K562 (cell line): ENCODE data around the gene BACE2. TPM values are rescaled to one million over a fixed set of nuclear protein-coding genes. Genes with fewer than 3 reads are reported as not detected.

Experiments
- CTCF ChIP-seq, 3 experiments: IDR thresholded peaks in 2 of 3; conservative IDR thresholded peaks in 1 of 3; 2 replicates each; pipeline ENCODE4 v1.5.1; 2011 to 2012; ENCODE audit warnings: low read length in 3 of 3, mild to moderate bottlenecking in 3 of 3, control low read depth in 2 of 3, improper control_type of control experiment in 1 of 3, inconsistent platforms in 1 of 3, low read depth in 1 of 3, mixed read lengths in 1 of 3, moderate library complexity in 1 of 3; ENCODE audit not compliant: insufficient read depth in 2 of 3
- DEAF1 ChIP-seq: fragments of 450-650 bp; formaldehyde crosslinking; IDR thresholded peaks from 2 replicates; pipeline ENCODE4 v1.4.0; 2020; ENCODE audit warnings: mild to moderate bottlenecking, moderate library complexity
- FOXP4 ChIP-seq: sonication (generic); formaldehyde crosslinking; IDR thresholded peaks from 2 replicates; pipeline ENCODE4 v1.8.0; 2022; ENCODE audit warnings: mild to moderate bottlenecking, missing genetic modification reagents, borderline replicate concordance
- L3MBTL2 ChIP-seq: fragments of 450-650 bp; IDR thresholded peaks from 2 replicates; pipeline ENCODE4 v1.6.1; 2016; ENCODE audit warnings: mild to moderate bottlenecking, moderate library complexity
- SMC3 ChIP-seq: conservative IDR thresholded peaks from 2 replicates; pipeline ENCODE4 v1.6.1; 2011; ENCODE audit warnings: low read depth, low read length, improper control_type of control experiment; ENCODE audit not compliant: insufficient read depth
- SP1 ChIP-seq: sonication (generic); formaldehyde crosslinking; IDR thresholded peaks from 2 replicates; pipeline ENCODE4 v1.8.1; 2022; ENCODE audit warnings: mild to moderate bottlenecking, missing genetic modification reagents
- ZNF740 ChIP-seq, 3 experiments: fragments of 200-800 bp in 1 of 3; sonication (Bioruptor generic) in 1 of 3; sonication (generic) in 1 of 3; formaldehyde crosslinking in 1 of 3; IDR thresholded peaks; 2 replicates each; pipeline versions ENCODE4 v1.6.1 to v1.8.0; 2016 to 2022; ENCODE audit warnings: mild to moderate bottlenecking in 2 of 3, missing compliant biosample characterization in 2 of 3, missing genetic modification characterization in 2 of 3, missing genetic modification reagents in 1 of 3
- polyA plus RNA-seq, 8 experiments: library from polyadenylated mRNA; depleted of rRNA in 4 of 8; stranded (reverse) in 5 of 8; unstranded in 3 of 8; fragments of >200 nt; fragmentation: Nextera tagmentation in 2 of 8; fragmentation: Illumina TruSeq in 1 of 8; extraction: Ambion mirVana in 2 of 8; extraction: Trizol in 1 of 8; gene quantifications; 2 replicates each; pipeline versions ENCODE4 v1.2.1 to v1.2.3, GENCODE V29; 2011 to 2014; ENCODE audit warnings: inconsistent platforms in 1 of 8, missing spikeins in 1 of 8
- total RNA-seq, 7 experiments: library from RNA; depleted of rRNA in 6 of 7; stranded (reverse); fragments of >200 nt in 6 of 7; fragmentation: Illumina TruSeq in 2 of 7; extraction: Trizol in 2 of 7; gene quantifications; 2 replicates each; pipeline versions ENCODE4 v1.2.1 to v1.2.3, GENCODE V29; 2011 to 2021; ENCODE audit warnings: low replicate concordance in 1 of 7

The BACE2 gene
- total and polyA plus RNA-seq, 9 of the 15 experiments (the other 6 are each of a cell fraction or from before 2014, with no cell fraction given), result 0.05 to 0.24 (median 0.15) TPM; not detected in 2

- TF ChIP-seq DEAF1 (CRISPR knock-in tag), result peak; percentile 51; the same call in 1 of the 2 replicates
- peak; percentile 87 to 94 (median 92) for TF ChIP-seq CTCF (IDR thresholded peaks at IDR 0.05 in 2 of 3, conservative IDR thresholded peaks at IDR 0.05 in 1 of 3; ENCODE audit: insufficient read depth in 2 of 3, low read depth in 1 of 3, low read length in 3 of 3)
- peak; percentile 72 for TF ChIP-seq SMC3
- TF ChIP-seq ZNF740 (CRISPR knock-in tag; IDR thresholded peaks at IDR 0.05), result no peak
- TF ChIP-seq ZNF740 (tag; IDR thresholded peaks at IDR 0.05), result no peak
- TF ChIP-seq L3MBTL2, result peak; percentile 56; the same call in 1 of the 2 replicates
- TF ChIP-seq SP1 (CRISPR knock-in tag), result no peak
- TF ChIP-seq FOXP4 (CRISPR knock-in tag), result no peak
These were observed 46.1 kb upstream of the BACE2 start (continued) for GRCh38 chr21:41121785-41122415.
